ENCODE measurements around the gene SPAG8. TPM values are rescaled to one million over a fixed set of nuclear protein-coding genes. Genes with fewer than 3 reads are reported as not detected.

SPAG8 gene
- total RNA-seq, 1 donor from 2014 or later: 2.8 TPM

- Histone ChIP-seq H3K4me3 (no peak overlapping the region), H3K36me3 (peaks cover 36% of the 10 kb centered on the region), H3K4me1 (no peaks in the 10 kb centered on the region), H3K27ac (no peak overlapping the region), H3K27me3 (no peaks in the 10 kb centered on the region), H3K9me3 (no peaks in the 10 kb centered on the region)
- ATAC-seq: no peak
- intact Hi-C loops (cut with DNase I): no loop called here
- DNase-seq: no peak
- TF ChIP-seq, protein P1, sequence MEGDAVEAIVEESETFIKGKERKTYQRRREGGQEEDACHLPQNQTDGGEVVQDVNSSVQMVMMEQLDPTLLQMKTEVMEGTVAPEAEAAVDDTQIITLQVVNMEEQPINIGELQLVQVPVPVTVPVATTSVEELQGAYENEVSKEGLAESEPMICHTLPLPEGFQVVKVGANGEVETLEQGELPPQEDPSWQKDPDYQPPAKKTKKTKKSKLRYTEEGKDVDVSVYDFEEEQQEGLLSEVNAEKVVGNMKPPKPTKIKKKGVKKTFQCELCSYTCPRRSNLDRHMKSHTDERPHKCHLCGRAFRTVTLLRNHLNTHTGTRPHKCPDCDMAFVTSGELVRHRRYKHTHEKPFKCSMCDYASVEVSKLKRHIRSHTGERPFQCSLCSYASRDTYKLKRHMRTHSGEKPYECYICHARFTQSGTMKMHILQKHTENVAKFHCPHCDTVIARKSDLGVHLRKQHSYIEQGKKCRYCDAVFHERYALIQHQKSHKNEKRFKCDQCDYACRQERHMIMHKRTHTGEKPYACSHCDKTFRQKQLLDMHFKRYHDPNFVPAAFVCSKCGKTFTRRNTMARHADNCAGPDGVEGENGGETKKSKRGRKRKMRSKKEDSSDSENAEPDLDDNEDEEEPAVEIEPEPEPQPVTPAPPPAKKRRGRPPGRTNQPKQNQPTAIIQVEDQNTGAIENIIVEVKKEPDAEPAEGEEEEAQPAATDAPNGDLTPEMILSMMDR (IDR thresholded peaks at IDR 0.05): no peak
These were observed 11.5 kb downstream of the SPAG8 start for GRCh38 chr9:35800530-35800929.

- ATAC-seq (no peak), DNase-seq (no peak)
- intact Hi-C loops (cut with DNase I): no loop called here
- no peak overlapping the region for H3K4me3 ChIP-seq
- TF ChIP-seq, protein P1 (IDR thresholded peaks at IDR 0.05): no peak
- peaks cover 3% of the 10 kb centered on the region for H3K4me1 ChIP-seq
- H3K9me3 ChIP-seq: no peaks in the 10 kb centered on the region
- H3K36me3 ChIP-seq: peaks cover 33% of the 10 kb centered on the region
- H3K27ac ChIP-seq: no peak overlapping the region
- no peaks in the 10 kb centered on the region for H3K27me3 ChIP-seq
These were observed 13.2 kb downstream of the SPAG8 start for GRCh38 chr9:35798658-35799374.

GRCh38 chr9:35797311-35798109 is 14.6 kb downstream of the SPAG8 start:
- ATAC-seq: no peak
- Histone ChIP-seq H3K4me3 (no peak overlapping the region), H3K27ac (no peak overlapping the region), H3K4me1 (peaks cover 3% of the 10 kb centered on the region), H3K36me3 (peaks cover 23% of the 10 kb centered on the region), H3K9me3 (no peaks in the 10 kb centered on the region), H3K27me3 (no peaks in the 10 kb centered on the region)
- DNase-seq: no peak
- TF ChIP-seq, protein P1 (IDR thresholded peaks at IDR 0.05): no peak
- intact Hi-C loops (cut with DNase I): no loop called here

DNA sequence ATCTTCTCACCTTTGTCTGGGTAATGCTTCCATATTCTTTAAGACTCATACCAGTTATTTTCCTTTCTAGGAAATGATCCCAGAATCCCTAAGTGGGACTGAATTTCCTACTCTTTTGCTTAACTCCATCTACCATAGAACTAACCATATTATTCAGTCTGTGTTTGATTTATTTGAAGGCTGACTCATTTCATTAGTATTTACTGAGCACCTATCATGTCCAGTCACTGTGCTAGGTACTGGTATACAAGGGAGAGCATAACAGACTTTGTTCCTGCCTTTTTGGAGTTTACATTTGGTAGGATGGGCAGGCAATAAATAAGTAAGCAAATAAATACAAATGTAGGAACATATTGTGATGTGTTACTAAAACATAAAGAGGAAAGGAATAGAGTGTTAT is 16.4 kb downstream of the SPAG8 start:
- no peak overlapping the region for H3K27ac ChIP-seq
- intact Hi-C loops (cut with DNase I): no loop called here
- DNase-seq: no peak
- H3K4me3 ChIP-seq: no peak overlapping the region
- peaks cover 6% of the 10 kb centered on the region for H3K36me3 ChIP-seq
- H3K4me1 ChIP-seq: peaks cover 8% of the 10 kb centered on the region
- no peak for ATAC-seq
- TF ChIP-seq, protein P1 (IDR thresholded peaks at IDR 0.05): no peak
- H3K9me3 ChIP-seq: no peaks in the 10 kb centered on the region
- no peaks in the 10 kb centered on the region for H3K27me3 ChIP-seq

DNA sequence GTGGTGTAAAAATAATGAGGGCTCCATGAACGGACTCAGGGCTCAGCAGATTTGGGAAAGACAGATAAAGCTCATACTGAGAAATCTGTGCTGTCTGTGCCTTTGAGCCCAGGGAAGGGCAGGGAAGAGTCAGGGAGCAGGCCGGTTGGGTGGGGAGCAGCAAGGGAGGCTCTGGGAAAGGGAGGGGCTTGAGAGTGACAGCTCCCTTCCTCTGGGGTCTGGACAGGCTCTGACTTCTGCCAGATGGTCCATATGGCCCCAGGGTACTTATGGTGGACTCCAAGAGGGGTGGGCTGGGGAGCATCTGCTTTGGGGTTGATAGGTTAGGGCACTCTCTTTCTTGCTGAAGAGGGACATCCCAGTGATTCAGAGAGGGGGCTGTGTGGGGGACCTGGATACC is 18.6 kb downstream of the SPAG8 start:
- intact Hi-C loops (cut with DNase I): no loop called here
- Histone ChIP-seq H3K27ac (no peak overlapping the region), H3K4me3 (no peak overlapping the region), H3K36me3 (no peaks in the 10 kb centered on the region), H3K27me3 (no peaks in the 10 kb centered on the region), H3K9me3 (no peaks in the 10 kb centered on the region), H3K4me1 (peaks cover 12% of the 10 kb centered on the region)
- no peak for DNase-seq
- TF ChIP-seq, protein P1 (IDR thresholded peaks at IDR 0.05): no peak
- ATAC-seq: no peak

Data from upper lobe of right lung (tissue), 1 donor.